Neural progenitor cell (in vitro differentiated cells): ENCODE measurements around the gene CACNA1E. TPM values are rescaled to one million over a fixed set of nuclear protein-coding genes. Genes with fewer than 3 reads are reported as not detected.

Experiments
- DNase-seq: peaks from one replicate; pipeline ENCODE4 v3.0.0-alpha.2; 2016; ENCODE audit warnings: low spot score
- H2AFZ ChIP-seq: fragments of 200-600 bp; sonication (generic); replicated peaks from 2 replicates; pipeline ENCODE4 v1.6.1; 2016; ENCODE audit warnings: antibody characterized with exemption
- H3F3A ChIP-seq: fragments of 200-600 bp; sonication (generic); 2 replicates; pipeline ENCODE4 v1.6.1; 2016; ENCODE audit warnings: antibody characterized with exemption, low read depth
- H3K27ac ChIP-seq: fragments of 200-600 bp; sonication (generic); 2 replicates; pipeline ENCODE4 v1.5.1; 2016; ENCODE audit warnings: mild to moderate bottlenecking
- H3K27me3 ChIP-seq: fragments of 200-600 bp; sonication (generic); 2 replicates; pipeline ENCODE4 v1.6.1; 2016; ENCODE audit warnings: mild to moderate bottlenecking, moderate library complexity
- H3K36me3 ChIP-seq: fragments of 200-600 bp; sonication (generic); 2 replicates; pipeline ENCODE4 v1.5.1; 2016
- H3K4me1 ChIP-seq: fragments of 200-600 bp; sonication (generic); 2 replicates; pipeline ENCODE4 v1.6.1; 2016; ENCODE audit warnings: mixed run types
- H3K4me2 ChIP-seq: fragments of 200-600 bp; sonication (generic); 2 replicates; pipeline ENCODE4 v1.6.1; 2016
- H3K4me3 ChIP-seq: fragments of 200-600 bp; sonication (generic); 2 replicates; pipeline ENCODE4 v1.5.1; 2016
- H3K79me2 ChIP-seq: fragments of 200-600 bp; sonication (generic); 2 replicates; pipeline ENCODE4 v1.6.1; 2016; ENCODE audit warnings: low read depth
- H3K9ac ChIP-seq: fragments of 200-600 bp; sonication (generic); 2 replicates; pipeline ENCODE4 v1.6.1; 2016
- H3K9me3 ChIP-seq: fragments of 200-600 bp; sonication (generic); 2 replicates; pipeline ENCODE4 v1.5.1; 2016; ENCODE audit warnings: low read depth
- H4K20me1 ChIP-seq: fragments of 200-600 bp; sonication (generic); 2 replicates; pipeline ENCODE4 v1.6.1; 2016; ENCODE audit warnings: low read depth
- H3K27ac Mint-ChIP-seq: 3 replicates; pipeline ENCODE4 v1.8.0; 2021; ENCODE audit warnings: mixed read lengths
- H3K27me3 Mint-ChIP-seq: 2 replicates; pipeline ENCODE4 v1.8.0; 2022; ENCODE audit warnings: low read depth, mild to moderate bottlenecking, inconsistent platforms, moderate library complexity, mixed read lengths; ENCODE audit not compliant: insufficient read depth
- H3K36me3 Mint-ChIP-seq: 3 replicates; pipeline ENCODE4 v1.8.0; 2021; ENCODE audit warnings: mixed read lengths
- H3K4me1 Mint-ChIP-seq: 3 replicates; pipeline ENCODE4 v1.8.0; 2021; ENCODE audit warnings: mixed read lengths
- H3K4me3 Mint-ChIP-seq: 3 replicates; pipeline ENCODE4 v1.8.0; 2021; ENCODE audit warnings: mild to moderate bottlenecking, moderate library complexity, mixed read lengths
- H3K9me3 Mint-ChIP-seq: 3 replicates; pipeline ENCODE4 v1.8.0; 2020; ENCODE audit warnings: mixed read lengths
- CTCF ChIP-seq: fragments of 200-600 bp; sonication (generic); IDR thresholded peaks from 2 replicates; pipeline ENCODE4 v1.5.1; 2017; ENCODE audit warnings: antibody characterized with exemption, mild to moderate bottlenecking
- EZH2 ChIP-seq: fragments of 200-600 bp; sonication (generic); IDR thresholded peaks from 2 replicates; pipeline ENCODE4 v1.6.1; 2017; ENCODE audit warnings: antibody characterized with exemption, mild to moderate bottlenecking, moderate library complexity
- EZH2phosphoT487 ChIP-seq: fragments of 200-600 bp; sonication (generic); IDR thresholded peaks from 2 replicates; pipeline ENCODE4 v1.6.1; 2017; ENCODE audit warnings: antibody characterized with exemption
- total RNA-seq: library from RNA; depleted of rRNA; stranded (reverse); fragments of >200 nt; gene quantifications from 2 replicates; pipeline ENCODE4 v1.2.3, GENCODE V29; 2015; ENCODE audit warnings: low replicate concordance

CACNA1E gene
- total RNA-seq, 1 donor from 2014 or later, result 2.1 TPM

GRCh38 chr1:181496759-181497158, 13.4 kb downstream of the CACNA1E start:
- H3K27me3 Mint-ChIP-seq, result peaks cover 5% of the 10 kb centered on the region
- no peaks in the 10 kb centered on the region for H3K9me3 Mint-ChIP-seq
- no peak overlapping the region for H3K4me3 Mint-ChIP-seq

GRCh38 chr1:181497870-181498269, 14.6 kb downstream of the CACNA1E start:
- no peak overlapping the region for H3K27ac ChIP-seq
- no peaks in the 10 kb centered on the region for H3K36me3 Mint-ChIP-seq
- no peak overlapping the region for H3K4me3 ChIP-seq
- H3K36me3 ChIP-seq, result no peaks in the 10 kb centered on the region
- DNase-seq, result no peak
- no peaks in the 10 kb centered on the region for H3K27me3 ChIP-seq
- peaks cover 3% of the 10 kb centered on the region for H3K27me3 Mint-ChIP-seq
- H3K79me2 ChIP-seq, result no peaks in the 10 kb centered on the region
- H3K4me1 ChIP-seq, result peaks cover 17% of the 10 kb centered on the region
- no peak overlapping the region for H3K4me2 ChIP-seq
- no peak overlapping the region for H3K9ac ChIP-seq
- no peak overlapping the region for H3K27ac Mint-ChIP-seq
- H3K4me3 Mint-ChIP-seq, result no peak overlapping the region
- no peaks in the 10 kb centered on the region for H3K9me3 ChIP-seq
- TF ChIP-seq CTCF, result no peak
- no peak for TF ChIP-seq EZH2phosphoT487
- no peak for TF ChIP-seq EZH2
- H2AFZ ChIP-seq, result no peak overlapping the region
- H3K4me1 Mint-ChIP-seq, result peaks cover 8% of the 10 kb centered on the region
- H3F3A ChIP-seq, result peaks cover 8% of the 10 kb centered on the region
- H3K9me3 Mint-ChIP-seq, result no peaks in the 10 kb centered on the region
- no peaks in the 10 kb centered on the region for H4K20me1 ChIP-seq

More at GRCh38 chr1:181496759-181497158, 13.4 kb downstream of the CACNA1E start:
- H3K4me1 Mint-ChIP-seq, result peaks cover 4% of the 10 kb centered on the region
- no peaks in the 10 kb centered on the region for H3K36me3 Mint-ChIP-seq
- Histone ChIP-seq H3K27me3 (no peaks in the 10 kb centered on the region), H4K20me1 (no peaks in the 10 kb centered on the region), H3K27ac (no peak overlapping the region), H3K79me2 (no peaks in the 10 kb centered on the region), H3K4me1 (peaks cover 17% of the 10 kb centered on the region), H3K4me3 (no peak overlapping the region), H3K9me3 (no peaks in the 10 kb centered on the region), H3F3A (peaks cover 8% of the 10 kb centered on the region), H3K9ac (no peak overlapping the region), H3K36me3 (no peaks in the 10 kb centered on the region), H3K4me2 (no peak overlapping the region), H2AFZ (no peak overlapping the region)
- no peak for DNase-seq
- no peak overlapping the region for H3K27ac Mint-ChIP-seq
- TF ChIP-seq EZH2 (no peak), CTCF (no peak), EZH2phosphoT487 (no peak)

- Histone ChIP-seq H3F3A (peaks cover 8% of the 10 kb centered on the region), H3K36me3 (no peaks in the 10 kb centered on the region), H3K79me2 (no peaks in the 10 kb centered on the region), H3K9me3 (no peaks in the 10 kb centered on the region), H3K4me2 (no peak overlapping the region), H3K4me3 (no peak overlapping the region), H3K4me1 (peaks cover 17% of the 10 kb centered on the region), H2AFZ (no peak overlapping the region), H3K27me3 (no peaks in the 10 kb centered on the region), H3K9ac (no peak overlapping the region), H4K20me1 (no peaks in the 10 kb centered on the region), H3K27ac (no peak overlapping the region)
- Mint-ChIP-seq H3K4me1 (peaks cover 8% of the 10 kb centered on the region), H3K9me3 (no peaks in the 10 kb centered on the region), H3K36me3 (no peaks in the 10 kb centered on the region), H3K27ac (no peak overlapping the region), H3K27me3 (peaks cover 9% of the 10 kb centered on the region), H3K4me3 (no peak overlapping the region)
- DNase-seq, result no peak
- no peak for TF ChIP-seq EZH2
- no peak for TF ChIP-seq EZH2phosphoT487
- no peak for TF ChIP-seq CTCF
These were observed 16.5 kb downstream of the CACNA1E start for GRCh38 chr1:181499825-181500224.
